ENCODE measurements around the gene CAB39. TPM values are rescaled to one million over a fixed set of nuclear protein-coding genes. Genes with fewer than 3 reads are reported as not detected.

The CAB39 gene
- total RNA-seq, 1 experiment from 2014 or later: 40.4 TPM

DNA sequence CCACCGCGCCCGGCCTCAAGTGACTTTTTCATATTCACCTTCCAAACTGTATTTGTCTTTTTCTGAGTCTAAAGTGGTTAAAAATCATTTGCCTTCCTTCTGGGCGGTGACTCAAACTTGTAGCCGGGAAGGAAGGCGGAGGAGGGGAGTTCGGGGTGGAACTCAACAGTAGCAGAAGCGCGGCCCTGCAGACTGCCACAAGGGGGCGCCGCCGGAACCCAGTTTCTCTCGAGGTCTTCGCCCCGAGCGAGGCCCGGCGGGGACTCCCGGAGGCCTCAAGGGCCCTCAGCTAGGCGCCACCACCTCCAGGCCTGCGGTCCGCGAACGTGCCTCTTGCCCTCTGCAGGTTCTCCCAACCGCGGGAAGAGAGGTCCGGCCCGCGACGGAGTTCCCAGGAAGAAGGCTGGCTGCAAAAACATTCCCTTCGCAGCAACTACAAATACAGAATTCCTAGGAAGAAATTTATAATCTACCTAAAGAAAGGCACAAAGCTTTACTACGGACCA, 135.3 kb downstream of the CAB39 start:
- Histone ChIP-seq H3K9me3 (no peaks in the 10 kb centered on the region), H3K4me1 (no peaks in the 10 kb centered on the region), H3K4me3 (ENCODE audit: low read depth, low read length) (no peak overlapping the region), H3K36me3 (ENCODE audit: control insufficient read depth, insufficient read depth, low read length) (no peaks in the 10 kb centered on the region), H3K27me3 (replicated peaks; ENCODE audit: control insufficient read depth, insufficient read depth, low read length) (no peaks in the 10 kb centered on the region)
- peaks cover 9% of the 10 kb centered on the region for H3K36me3 Mint-ChIP-seq (ENCODE audit: insufficient read depth, unreplicated experiment)
- H3K27me3 Mint-ChIP-seq (ENCODE audit: insufficient read depth, unreplicated experiment): no peaks in the 10 kb centered on the region
- intact Hi-C loops (cut with micrococcal nuclease; ENCODE audit: unreplicated experiment): no loop called here
- no TSS peak for BruUV-seq (replicated peaks)
- H3K4me3 Mint-ChIP-seq (ENCODE audit: unreplicated experiment): no peak overlapping the region
- ChIA-PET CTCF (no interaction called here), POLR2A (no interaction called here)
- DNase-seq: peak in 1 of 2 experiments; percentile 37
- peaks cover 6% of the 10 kb centered on the region for H3K4me1 Mint-ChIP-seq (ENCODE audit: low read depth, unreplicated experiment)
- TF ChIP-seq, protein P1, sequence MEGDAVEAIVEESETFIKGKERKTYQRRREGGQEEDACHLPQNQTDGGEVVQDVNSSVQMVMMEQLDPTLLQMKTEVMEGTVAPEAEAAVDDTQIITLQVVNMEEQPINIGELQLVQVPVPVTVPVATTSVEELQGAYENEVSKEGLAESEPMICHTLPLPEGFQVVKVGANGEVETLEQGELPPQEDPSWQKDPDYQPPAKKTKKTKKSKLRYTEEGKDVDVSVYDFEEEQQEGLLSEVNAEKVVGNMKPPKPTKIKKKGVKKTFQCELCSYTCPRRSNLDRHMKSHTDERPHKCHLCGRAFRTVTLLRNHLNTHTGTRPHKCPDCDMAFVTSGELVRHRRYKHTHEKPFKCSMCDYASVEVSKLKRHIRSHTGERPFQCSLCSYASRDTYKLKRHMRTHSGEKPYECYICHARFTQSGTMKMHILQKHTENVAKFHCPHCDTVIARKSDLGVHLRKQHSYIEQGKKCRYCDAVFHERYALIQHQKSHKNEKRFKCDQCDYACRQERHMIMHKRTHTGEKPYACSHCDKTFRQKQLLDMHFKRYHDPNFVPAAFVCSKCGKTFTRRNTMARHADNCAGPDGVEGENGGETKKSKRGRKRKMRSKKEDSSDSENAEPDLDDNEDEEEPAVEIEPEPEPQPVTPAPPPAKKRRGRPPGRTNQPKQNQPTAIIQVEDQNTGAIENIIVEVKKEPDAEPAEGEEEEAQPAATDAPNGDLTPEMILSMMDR (IDR thresholded peaks at IDR 0.05; ENCODE audit: insufficient read depth in 1 of 2, low read depth in 1 of 2, low read length in 1 of 2, severe bottlenecking in 1 of 2, unreplicated experiment in 1 of 2): peak; percentile 15 to 36
- no peak overlapping the region for H3K27ac Mint-ChIP-seq (ENCODE audit: unreplicated experiment)
- no peaks in the 10 kb centered on the region for H3K9me3 Mint-ChIP-seq (ENCODE audit: unreplicated experiment)

DNA sequence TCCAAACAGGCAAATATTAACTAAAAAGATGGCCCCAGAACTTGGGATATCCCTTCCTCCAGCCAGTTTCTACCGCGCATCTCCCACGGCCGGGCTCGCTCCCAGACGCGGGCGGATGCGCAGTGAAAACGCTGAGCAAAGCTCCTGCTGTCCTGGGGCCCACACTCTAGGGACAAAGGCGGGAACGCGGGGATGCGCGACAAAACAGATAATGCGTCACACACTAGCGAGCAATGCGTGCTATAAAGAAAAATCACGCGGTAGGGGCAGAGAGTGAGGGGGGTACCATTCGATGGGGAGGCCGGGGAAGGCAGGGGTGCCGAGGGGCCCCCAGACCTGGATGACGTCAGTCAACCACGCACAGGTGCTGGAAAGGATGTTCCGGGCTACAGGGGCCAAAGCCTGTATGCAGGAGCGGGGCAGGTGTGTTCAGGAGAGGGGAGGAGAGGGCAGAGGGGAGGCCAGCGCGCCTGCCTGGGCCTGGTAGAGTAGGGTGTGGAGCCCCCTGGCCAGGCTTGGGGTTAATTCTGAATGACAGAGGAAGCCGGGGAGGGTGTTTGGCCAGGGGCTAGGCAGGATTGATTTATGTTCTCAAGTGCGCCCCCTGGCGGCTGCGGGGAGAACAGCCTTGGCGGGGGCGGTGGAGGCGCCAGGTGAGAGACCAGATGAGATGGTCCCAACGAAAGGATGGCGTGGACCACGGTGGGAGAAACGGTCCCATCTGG, 137.2 kb downstream of the CAB39 start:
- POLR2A ChIA-PET: no interaction called here
- no peaks in the 10 kb centered on the region for H3K27me3 ChIP-seq (replicated peaks; ENCODE audit: control insufficient read depth, insufficient read depth, low read length)
- intact Hi-C loops (cut with micrococcal nuclease; ENCODE audit: unreplicated experiment): no loop called here
- Mint-ChIP-seq H3K4me3 (ENCODE audit: unreplicated experiment) (peak overlapping the region; percentile 11), H3K4me1 (ENCODE audit: low read depth, unreplicated experiment) (peaks cover 6% of the 10 kb centered on the region), H3K9me3 (ENCODE audit: unreplicated experiment) (no peaks in the 10 kb centered on the region), H3K27ac (ENCODE audit: unreplicated experiment) (peak overlapping the region; percentile 81), H3K27me3 (ENCODE audit: insufficient read depth, unreplicated experiment) (no peaks in the 10 kb centered on the region), H3K36me3 (ENCODE audit: insufficient read depth, unreplicated experiment) (peaks cover 9% of the 10 kb centered on the region)
- BruUV-seq (replicated peaks): no TSS peak
- no peaks in the 10 kb centered on the region for H3K4me1 ChIP-seq
- DNase-seq: no peak
- no peak overlapping the region for H3K4me3 ChIP-seq (ENCODE audit: low read depth, low read length)
- H3K9me3 ChIP-seq: no peaks in the 10 kb centered on the region
- CTCF ChIA-PET: no interaction called here
- H3K36me3 ChIP-seq (ENCODE audit: control insufficient read depth, insufficient read depth, low read length): no peaks in the 10 kb centered on the region
- TF ChIP-seq, protein P1 (IDR thresholded peaks at IDR 0.05; ENCODE audit: insufficient read depth in 1 of 2, low read depth in 1 of 2, low read length in 1 of 2, severe bottlenecking in 1 of 2, unreplicated experiment in 1 of 2): peak; percentile 24 to 60

DNA sequence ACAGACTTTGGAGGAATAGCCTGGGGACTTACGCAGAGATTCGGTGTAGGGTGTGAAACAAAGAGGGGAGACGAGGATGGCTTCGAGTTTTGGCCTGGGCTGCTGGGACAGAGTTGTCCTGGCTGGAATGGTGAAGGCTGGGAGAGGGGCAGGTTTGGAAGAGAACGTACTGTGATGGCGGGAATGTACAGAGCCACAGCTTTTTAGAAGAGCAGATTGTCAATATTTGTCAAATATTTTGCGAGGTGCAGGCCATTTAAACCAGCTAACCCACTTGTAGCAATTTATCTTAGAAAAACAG, 137.7 kb downstream of the CAB39 start:
- H3K27ac Mint-ChIP-seq (ENCODE audit: unreplicated experiment): peak overlapping the region; percentile 81
- no TSS peak for BruUV-seq (replicated peaks)
- TF ChIP-seq, protein P1 (IDR thresholded peaks at IDR 0.05; ENCODE audit: insufficient read depth in 1 of 2, low read depth in 1 of 2, low read length in 1 of 2, severe bottlenecking in 1 of 2, unreplicated experiment in 1 of 2): no peak

More for the DNA sequence above, 137.7 kb downstream of the CAB39 start:
- DNase-seq: no peak
- intact Hi-C loops (cut with micrococcal nuclease; ENCODE audit: unreplicated experiment): no loop called here
- Histone ChIP-seq H3K27me3 (replicated peaks; ENCODE audit: control insufficient read depth, insufficient read depth, low read length) (no peaks in the 10 kb centered on the region), H3K4me1 (no peaks in the 10 kb centered on the region), H3K4me3 (ENCODE audit: low read depth, low read length) (no peak overlapping the region), H3K36me3 (ENCODE audit: control insufficient read depth, insufficient read depth, low read length) (no peaks in the 10 kb centered on the region), H3K9me3 (no peaks in the 10 kb centered on the region)
- ChIA-PET CTCF (no interaction called here), POLR2A (no interaction called here)
- Mint-ChIP-seq H3K4me3 (ENCODE audit: unreplicated experiment) (peak overlapping the region; percentile 11), H3K9me3 (ENCODE audit: unreplicated experiment) (no peaks in the 10 kb centered on the region), H3K36me3 (ENCODE audit: insufficient read depth, unreplicated experiment) (peaks cover 9% of the 10 kb centered on the region), H3K4me1 (ENCODE audit: low read depth, unreplicated experiment) (peaks cover 6% of the 10 kb centered on the region), H3K27me3 (ENCODE audit: insufficient read depth, unreplicated experiment) (no peaks in the 10 kb centered on the region)

Measured in Caco-2 (cell line).